Measurements from ENCODE around the gene SH2D5. TPM values are rescaled to one million over a fixed set of nuclear protein-coding genes. Genes with fewer than 3 reads are reported as not detected.

The SH2D5 gene
- total and polyA plus RNA-seq, 2 donors (not counting 3 experiments of a cell fraction or from before 2014, with no cell fraction given) = 0.23 to 1.0 TPM

GRCh38 chr1:20670936-20671335, 61.6 kb downstream of the SH2D5 start:
- Histone ChIP-seq H3K4me3 (replicated peaks in 1 of 3; ENCODE audit: insufficient read depth in 1 of 3, low read depth in 1 of 3, low read length in 3 of 3) (no peak overlapping the region), H3K9me3 (replicated peaks; ENCODE audit: control insufficient read depth, insufficient read depth, low read length) (no peaks in the 10 kb centered on the region), H3K9me1 (replicated peaks; ENCODE audit: control insufficient read depth, extremely low read depth, insufficient read depth, low read length) (no peaks in the 10 kb centered on the region), H3K4me1 (ENCODE audit: control insufficient read depth, extremely low read depth, insufficient read depth, low read length) (no peaks in the 10 kb centered on the region), H3K9ac (replicated peaks; ENCODE audit: extremely low read depth, insufficient read depth, low read length) (no peak overlapping the region), H3K79me2 (ENCODE audit: control insufficient read depth, insufficient read depth, low read length) (no peaks in the 10 kb centered on the region), H3K4me2 (ENCODE audit: insufficient read depth, low read length) (no peak overlapping the region), H4K20me1 (replicated peaks; ENCODE audit: control insufficient read depth, extremely low read depth, insufficient read depth, low read length) (no peaks in the 10 kb centered on the region), H2AFZ (ENCODE audit: low read depth, low read length) (no peak overlapping the region), H3K27me3 (ENCODE audit: control insufficient read depth in 2 of 2, insufficient read depth in 2 of 2, low read length in 2 of 2) (no peaks in the 10 kb centered on the region), H3K27ac (ENCODE audit: insufficient read depth, low read depth, low read length) (no peak overlapping the region), H3K36me3 (ENCODE audit: control insufficient read depth in 2 of 2, extremely low read depth in 1 of 2, insufficient read depth in 2 of 2, low read length in 2 of 2) (no peaks in the 10 kb centered on the region)
- DNase-seq (ENCODE audit: low read depth, low spot score) (no peak), FAIRE-seq (no peak)
- BruUV-seq (replicated peaks) = no TSS peak
- POLR2A ChIA-PET = no interaction called here
- intact Hi-C loops (cut with micrococcal nuclease) (no loop called here), dilution Hi-C loops (cut with MboI; ENCODE audit: extremely low pct_ligation_motif_present, low sequenced_read_pairs) (no loop called here)
- TF ChIP-seq POLR2A (IDR thresholded peaks at IDR 0.05; ENCODE audit: low read depth, low read length) (no peak), MYC (IDR thresholded peaks at IDR 0.05; ENCODE audit: low read depth, low read length) (no peak), MAX (IDR thresholded peaks at IDR 0.05; ENCODE audit: insufficient read depth, insufficient read length) (no peak), POLR2AphosphoS5 (IDR thresholded peaks at IDR 0.05; ENCODE audit: insufficient read depth, low read depth, low read length) (no peak), EZH2 (IDR thresholded peaks at IDR 0.05; ENCODE audit: borderline replicate concordance, low read depth, low read length, severe bottlenecking) (no peak), GATA2 (IDR thresholded peaks at IDR 0.05; ENCODE audit: insufficient read depth, insufficient read length, low read depth, low read length) (no peak), JUN (IDR thresholded peaks at IDR 0.05; ENCODE audit: borderline replicate concordance, insufficient read depth, insufficient read length, low read depth) (no peak), FOS (IDR thresholded peaks at IDR 0.05; ENCODE audit: borderline replicate concordance, insufficient read depth, low read length) (no peak)
- TF ChIP-seq, protein P1, sequence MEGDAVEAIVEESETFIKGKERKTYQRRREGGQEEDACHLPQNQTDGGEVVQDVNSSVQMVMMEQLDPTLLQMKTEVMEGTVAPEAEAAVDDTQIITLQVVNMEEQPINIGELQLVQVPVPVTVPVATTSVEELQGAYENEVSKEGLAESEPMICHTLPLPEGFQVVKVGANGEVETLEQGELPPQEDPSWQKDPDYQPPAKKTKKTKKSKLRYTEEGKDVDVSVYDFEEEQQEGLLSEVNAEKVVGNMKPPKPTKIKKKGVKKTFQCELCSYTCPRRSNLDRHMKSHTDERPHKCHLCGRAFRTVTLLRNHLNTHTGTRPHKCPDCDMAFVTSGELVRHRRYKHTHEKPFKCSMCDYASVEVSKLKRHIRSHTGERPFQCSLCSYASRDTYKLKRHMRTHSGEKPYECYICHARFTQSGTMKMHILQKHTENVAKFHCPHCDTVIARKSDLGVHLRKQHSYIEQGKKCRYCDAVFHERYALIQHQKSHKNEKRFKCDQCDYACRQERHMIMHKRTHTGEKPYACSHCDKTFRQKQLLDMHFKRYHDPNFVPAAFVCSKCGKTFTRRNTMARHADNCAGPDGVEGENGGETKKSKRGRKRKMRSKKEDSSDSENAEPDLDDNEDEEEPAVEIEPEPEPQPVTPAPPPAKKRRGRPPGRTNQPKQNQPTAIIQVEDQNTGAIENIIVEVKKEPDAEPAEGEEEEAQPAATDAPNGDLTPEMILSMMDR (IDR thresholded peaks at IDR 0.05; ENCODE audit: extremely low read depth in 1 of 2, insufficient read depth in 1 of 2, low read depth in 1 of 2, low read length in 2 of 2) = no peak
- CTCF ChIA-PET = no interaction called here

Other genes starting within 250 kb of the SH2D5 start
- gene CAMK2N1, start 246.5 kb downstream of the SH2D5 start, total RNA-seq = 11.9 and 18.3 TPM in 2 replicates
- 3.1 and 3.3 TPM in 2 replicates for gene CAMK2N1, start 246.5 kb downstream of the SH2D5 start, polyA plus RNA-seq
- 23.9 and 28.3 TPM in 2 replicates for gene MUL1, start 224.6 kb downstream of the SH2D5 start, total RNA-seq
- gene MUL1, start 224.6 kb downstream of the SH2D5 start, polyA plus RNA-seq = 29.5 and 31.8 TPM in 2 replicates
- not detected in 2 replicates for gene FAM43B, start 180.1 kb downstream of the SH2D5 start, total RNA-seq
- gene FAM43B, start 180.1 kb downstream of the SH2D5 start, polyA plus RNA-seq = not detected in 2 replicates
- 0.35 TPM in 1 of 2 replicates, not detected in the other for gene CDA, start 143.6 kb downstream of the SH2D5 start, total RNA-seq
- 1.2 and 1.9 TPM in 2 replicates for gene CDA, start 143.6 kb downstream of the SH2D5 start, polyA plus RNA-seq
- gene PINK1, start 99.2 kb downstream of the SH2D5 start, total RNA-seq = 25.6 and 27.3 TPM in 2 replicates
- gene PINK1, start 99.2 kb downstream of the SH2D5 start, polyA plus RNA-seq = 27.2 and 27.9 TPM in 2 replicates
- gene DDOST, start 71.3 kb downstream of the SH2D5 start, total RNA-seq = 293 and 319 TPM in 2 replicates
- 487 and 533 TPM in 2 replicates for gene DDOST, start 71.3 kb downstream of the SH2D5 start, polyA plus RNA-seq
- gene KIF17, start 14.7 kb downstream of the SH2D5 start, total RNA-seq = 0.72 and 1.5 TPM in 2 replicates
- 1.1 and 1.3 TPM in 2 replicates for gene KIF17, start 14.7 kb downstream of the SH2D5 start, polyA plus RNA-seq
- 228 and 231 TPM in 2 replicates for gene HP1BP3, start 54.6 kb upstream of the SH2D5 start, total RNA-seq
- gene HP1BP3, start 54.6 kb upstream of the SH2D5 start, polyA plus RNA-seq = 78.1 and 87.2 TPM in 2 replicates

Data from endothelial cell of umbilical vein (primary cell).